Body of pancreas (tissue), 4 donors: ENCODE data around the gene MKI67. TPM values are rescaled to one million over a fixed set of nuclear protein-coding genes. Genes with fewer than 3 reads are reported as not detected.
"Not testable (repeated sequence)": the region's sequence is repeated elsewhere in the genome, so short reads cannot be mapped to it uniquely, and the experiment has no call there.

Source experiments
- ATAC-seq: fragments of 150-250 bp; one replicate; pipeline ENCODE4 v1.9.1; 2016
- DNase-seq, 4 donors: peaks; one replicate each; pipeline ENCODE4 v3.0.0-alpha.2; 2019
- H3K27ac ChIP-seq, 4 donors: fragments of 200-600 bp; sonication (generic); 1 replicate in 3 of 4; 2 replicates in 1 of 4; pipeline versions ENCODE4 v1.5.1 to v1.6.1; 2016 to 2019; ENCODE audit warnings: mild to moderate bottlenecking in 1 of 4, mixed read lengths in 1 of 4, moderate library complexity in 1 of 4
- H3K27me3 ChIP-seq, 2 donors: fragments of 200-600 bp; sonication (generic); one replicate each; pipeline ENCODE4 v1.6.0; 2016; ENCODE audit warnings: mild to moderate bottlenecking in 1 of 2
- H3K36me3 ChIP-seq, 2 donors: fragments of 200-600 bp; sonication (generic); replicated peaks in 1 of 2; 2 replicates each; pipeline ENCODE4 v1.5.1; 2016; ENCODE audit warnings: low read depth in 2 of 2; ENCODE audit not compliant: insufficient read depth in 1 of 2
- H3K4me1 ChIP-seq: fragments of 200-600 bp; sonication (generic); one replicate; pipeline ENCODE4 v1.6.0; 2016
- H3K4me3 ChIP-seq, 2 donors: fragments of 200-600 bp; sonication (generic); 1 replicate in 1 of 2; 2 replicates in 1 of 2; pipeline ENCODE4 v1.5.1; 2016 to 2019
- H3K9me3 ChIP-seq, 3 donors: fragments of 200-600 bp; sonication (generic); 1 replicate in 2 of 3; 2 replicates in 1 of 3; pipeline ENCODE4 v1.5.1; 2016
- POLR2A ChIP-seq, 3 donors: fragments of 450-650 bp; IDR thresholded peaks; one replicate each; pipeline ENCODE4 v1.6.1; 2016; ENCODE audit warnings: antibody characterized with exemption in 3 of 3, mild to moderate bottlenecking in 2 of 3
- WGBS, 2 donors: methylation state at CpG; one replicate each; pipeline ENCODE4 v1.1.5; 2017; 5-methylcytosine and 5-hydroxymethylcytosine counted together
- intact Hi-C: fragments of 100-400 bp; cut with DNase I; formaldehyde crosslinking; loops from one replicate; pipeline ENCODE4 v1.15.1; 2023
- total RNA-seq, 2 donors: library from RNA; depleted of rRNA; stranded (reverse); fragments of >200 nt; gene quantifications; one replicate each; pipeline ENCODE4 v1.1.0, GENCODE V29; 2016
- TF ChIP-seq, protein P1 (sequence below), 7 experiments: fragments of 450-650 bp in 4 of 7; fragments of 200-600 bp in 3 of 7; sonication (generic) in 3 of 7; IDR thresholded peaks; one replicate each; pipeline ENCODE4 v1.5.1; 2016 to 2019; ENCODE audit warnings: antibody characterized with exemption in 7 of 7

The MKI67 gene
- total RNA-seq, 2 donors from 2014 or later = under 0.01 to 0.33 TPM

DNA sequence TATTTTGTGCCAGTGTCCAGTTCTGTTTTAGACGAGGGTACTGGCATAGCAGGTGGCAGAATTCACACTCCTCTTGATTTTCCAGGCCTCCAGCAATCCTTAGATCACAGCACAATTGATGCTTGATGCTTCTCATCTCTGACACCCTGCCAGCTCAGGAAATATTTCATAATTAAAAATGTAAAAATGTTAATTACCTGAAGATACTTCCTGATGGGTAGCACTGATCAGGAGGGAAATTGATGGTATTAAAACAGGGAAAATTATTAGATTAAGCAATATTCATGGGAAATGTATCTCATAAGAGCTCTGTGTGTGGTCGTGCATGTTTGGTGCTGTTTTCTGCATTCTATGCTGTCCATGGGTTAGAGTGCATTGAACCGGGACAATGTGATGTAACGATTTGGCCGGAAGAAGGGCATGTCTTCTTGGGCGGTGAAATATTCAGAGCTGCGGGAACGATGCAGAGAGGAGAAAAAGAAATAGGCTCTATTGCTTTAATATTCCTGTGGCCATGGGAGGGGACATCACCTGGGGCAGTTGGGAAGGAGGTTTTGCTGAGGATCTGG, 43.7 kb upstream of the MKI67 start:
- intact Hi-C loops = no loop called here
- Histone ChIP-seq H3K9me3 (no peaks in the 10 kb centered on the region), H3K27ac (no peak overlapping the region), H3K4me3 (no peak overlapping the region), H3K27me3 (no peaks in the 10 kb centered on the region), H3K4me1 (no peaks in the 10 kb centered on the region), H3K36me3 (no peaks in the 10 kb centered on the region)
- ATAC-seq = no peak
- 63 to 71% methylated on average over 8 of the region's 8 CpGs for whole genome bisulfite sequencing, 2 donors
- TF ChIP-seq POLR2A (IDR thresholded peaks at IDR 0.05) = no peak
- TF ChIP-seq, protein P1, sequence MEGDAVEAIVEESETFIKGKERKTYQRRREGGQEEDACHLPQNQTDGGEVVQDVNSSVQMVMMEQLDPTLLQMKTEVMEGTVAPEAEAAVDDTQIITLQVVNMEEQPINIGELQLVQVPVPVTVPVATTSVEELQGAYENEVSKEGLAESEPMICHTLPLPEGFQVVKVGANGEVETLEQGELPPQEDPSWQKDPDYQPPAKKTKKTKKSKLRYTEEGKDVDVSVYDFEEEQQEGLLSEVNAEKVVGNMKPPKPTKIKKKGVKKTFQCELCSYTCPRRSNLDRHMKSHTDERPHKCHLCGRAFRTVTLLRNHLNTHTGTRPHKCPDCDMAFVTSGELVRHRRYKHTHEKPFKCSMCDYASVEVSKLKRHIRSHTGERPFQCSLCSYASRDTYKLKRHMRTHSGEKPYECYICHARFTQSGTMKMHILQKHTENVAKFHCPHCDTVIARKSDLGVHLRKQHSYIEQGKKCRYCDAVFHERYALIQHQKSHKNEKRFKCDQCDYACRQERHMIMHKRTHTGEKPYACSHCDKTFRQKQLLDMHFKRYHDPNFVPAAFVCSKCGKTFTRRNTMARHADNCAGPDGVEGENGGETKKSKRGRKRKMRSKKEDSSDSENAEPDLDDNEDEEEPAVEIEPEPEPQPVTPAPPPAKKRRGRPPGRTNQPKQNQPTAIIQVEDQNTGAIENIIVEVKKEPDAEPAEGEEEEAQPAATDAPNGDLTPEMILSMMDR (IDR thresholded peaks at IDR 0.05) = no peak
- no peak for DNase-seq

DNA sequence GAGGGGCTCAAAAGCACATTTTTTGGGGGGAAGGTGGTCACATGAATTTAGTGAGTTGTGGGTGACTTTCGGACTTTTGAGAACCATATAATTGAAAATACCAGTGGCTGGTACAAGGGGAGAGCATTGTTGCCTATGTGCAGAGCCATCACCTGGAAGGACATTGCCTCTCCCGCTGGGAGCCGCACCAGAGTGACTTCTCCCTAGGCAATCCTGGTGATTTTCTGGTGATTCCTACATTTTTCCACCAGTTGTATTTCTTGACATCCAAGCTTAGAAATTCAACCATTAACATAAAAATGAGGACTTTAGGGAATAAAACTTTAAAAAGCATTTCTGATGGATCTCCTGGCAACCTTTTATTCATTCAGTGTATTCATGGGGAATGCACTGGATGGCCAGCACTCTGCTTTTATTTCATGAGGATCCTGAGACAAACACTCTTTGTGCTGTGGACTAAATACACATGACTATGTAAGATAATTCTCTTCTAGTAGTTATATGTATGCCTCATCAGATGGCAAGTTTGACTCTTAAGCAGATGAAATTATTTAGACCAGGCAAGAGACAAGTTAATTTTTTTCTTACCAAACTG, 41.8 kb upstream of the MKI67 start:
- H3K4me3 ChIP-seq = no peak overlapping the region
- ATAC-seq = no peak
- intact Hi-C loops = no loop called here
- TF ChIP-seq POLR2A (IDR thresholded peaks at IDR 0.05) = no peak
- TF ChIP-seq, protein P1 (IDR thresholded peaks at IDR 0.05) = no peak
- H3K4me1 ChIP-seq = no peaks in the 10 kb centered on the region
- H3K27me3 ChIP-seq = no peaks in the 10 kb centered on the region
- no peaks in the 10 kb centered on the region for H3K9me3 ChIP-seq
- no peak for DNase-seq
- WGBS, 2 donors = 74 to 87% methylated on average over 3 of the region's 3 CpGs
- H3K36me3 ChIP-seq = no peaks in the 10 kb centered on the region
- H3K27ac ChIP-seq = no peak overlapping the region

DNA sequence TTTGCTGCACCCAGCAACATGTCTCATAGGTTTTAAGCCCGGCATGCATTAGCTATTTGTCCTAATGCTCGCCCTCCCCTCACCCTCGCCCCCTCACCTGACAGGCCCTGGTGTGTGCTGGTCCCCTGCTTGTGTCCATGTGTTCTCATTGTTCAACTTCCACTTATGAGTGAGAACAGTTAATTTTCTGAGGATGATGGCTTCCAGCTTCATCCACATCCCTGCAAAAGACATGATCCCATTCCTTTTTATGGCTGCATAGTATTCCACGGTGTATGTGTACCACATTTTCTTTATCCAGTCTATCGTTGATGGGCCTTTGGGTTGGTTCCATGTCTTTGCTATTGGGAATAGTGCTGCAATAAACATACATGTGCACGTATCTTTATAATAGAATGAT, 40.9 kb upstream of the MKI67 start:
- 66 to 88% methylated on average over 6 of the region's 6 CpGs for WGBS, 2 donors
- H3K27me3 ChIP-seq, ATAC-seq, intact Hi-C loops, H3K36me3 ChIP-seq, H3K4me3 ChIP-seq, H3K27ac ChIP-seq, H3K4me1 ChIP-seq, H3K9me3 ChIP-seq, DNase-seq: not testable (repeated sequence)

DNA sequence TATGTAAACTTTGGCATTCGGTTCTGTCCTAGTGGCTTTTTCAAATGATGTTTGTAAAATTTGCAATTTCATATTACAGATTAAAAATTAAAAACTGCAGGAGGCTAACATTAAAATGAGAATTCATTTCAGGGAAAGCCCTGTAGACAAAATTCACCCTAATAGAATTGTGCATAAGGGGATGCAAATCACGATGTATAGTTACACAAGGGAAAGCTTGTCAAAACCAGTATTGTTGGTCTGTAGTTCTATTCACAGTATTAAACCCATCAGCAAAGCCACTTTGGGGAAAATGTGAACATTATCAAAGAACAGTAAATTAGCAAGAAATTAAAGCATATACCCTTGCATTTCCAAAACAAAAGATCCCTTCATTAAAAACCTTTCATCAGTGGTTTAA, 39.9 kb upstream of the MKI67 start:
- H3K36me3 ChIP-seq = no peaks in the 10 kb centered on the region
- TF ChIP-seq POLR2A (IDR thresholded peaks at IDR 0.05) = no peak
- TF ChIP-seq, protein P1 (IDR thresholded peaks at IDR 0.05) = no peak
- H3K4me1 ChIP-seq = no peaks in the 10 kb centered on the region
- intact Hi-C loops = no loop called here
- H3K27me3 ChIP-seq = no peaks in the 10 kb centered on the region
- DNase-seq (no peak), ATAC-seq (no peak)
- 54 to 60% methylated on average over 2 of the region's 2 CpGs for WGBS, 2 donors
- no peak overlapping the region for H3K27ac ChIP-seq
- H3K4me3 ChIP-seq = no peak overlapping the region
- H3K9me3 ChIP-seq = no peaks in the 10 kb centered on the region

DNA sequence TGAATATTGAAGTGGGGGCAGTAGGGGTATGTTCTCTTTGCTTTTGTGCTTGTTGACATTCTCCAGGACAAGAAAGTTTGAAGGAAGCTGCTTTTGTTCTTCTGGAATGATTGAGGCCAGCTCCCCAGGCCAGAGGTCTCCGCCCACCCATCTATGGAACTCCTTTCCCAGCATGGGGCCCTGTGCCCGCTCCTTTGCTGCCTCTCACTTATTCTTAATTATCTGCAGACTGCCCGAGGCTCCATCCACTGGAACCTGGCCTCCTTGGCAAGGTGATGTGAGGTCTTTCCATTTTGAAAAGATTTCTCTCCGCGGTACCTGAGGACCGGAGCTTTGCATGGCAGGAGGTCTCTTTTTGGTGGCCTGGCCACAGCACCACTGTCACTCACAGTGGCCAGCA, 39.3 kb upstream of the MKI67 start:
- TF ChIP-seq, protein P1 (IDR thresholded peaks at IDR 0.05) = no peak
- no peak for TF ChIP-seq POLR2A (IDR thresholded peaks at IDR 0.05)
- Histone ChIP-seq H3K9me3 (no peaks in the 10 kb centered on the region), H3K36me3 (no peaks in the 10 kb centered on the region), H3K4me3 (no peak overlapping the region), H3K4me1 (no peaks in the 10 kb centered on the region), H3K27ac (no peak overlapping the region), H3K27me3 (no peaks in the 10 kb centered on the region)
- 75 to 79% methylated on average over 6 of the region's 6 CpGs for WGBS, 2 donors
- intact Hi-C loops = no loop called here
- no peak for DNase-seq
- no peak for ATAC-seq
